Renal pelvis (tissue), 4 donors: ENCODE data around the gene CC2D2A. TPM values are rescaled to one million over a fixed set of nuclear protein-coding genes. Genes with fewer than 3 reads are reported as not detected.

Experiments
- DNase-seq: peaks from one replicate; pipeline ENCODE4 v3.0.0-alpha.2; 2013
- polyA plus RNA-seq, 3 donors: library from polyadenylated mRNA; unstranded; fragments of 120-200 nt; gene quantifications; one replicate each; pipeline ENCODE4 v1.2.1, GENCODE V29; 2013; ENCODE audit not compliant: insufficient read length in 3 of 3

Gene CC2D2A
- polyA plus RNA-seq, 3 donors: 48.1 to 58.4 (median 49.0) TPM

- DNase-seq: no peak
Measured at GRCh38 chr4:15455290-15455689, 14.4 kb upstream of the CC2D2A start.

- DNase-seq: peak; percentile 61
Measured at GRCh38 chr4:15457406-15458201, 12.1 kb upstream of the CC2D2A start.

GRCh38 chr4:15458616-15459015 lies 11.1 kb upstream of the CC2D2A start:
- no peak for DNase-seq

GRCh38 chr4:15459706-15460105 lies 10.0 kb upstream of the CC2D2A start:
- no peak for DNase-seq

GRCh38 chr4:15466596-15466995 lies 3.1 kb upstream of the CC2D2A start:
- no peak for DNase-seq

GRCh38 chr4:15470128-15470475 lies 420 bp downstream of the CC2D2A start:
- DNase-seq: no peak

- no peak for DNase-seq
Measured at GRCh38 chr4:15476396-15476795, 6.7 kb downstream of the CC2D2A start.

- no peak for DNase-seq
Measured at GRCh38 chr4:15478724-15479088, 9.0 kb downstream of the CC2D2A start.

GRCh38 chr4:15479089-15479912 lies 9.6 kb downstream of the CC2D2A start:
- peak; percentile 92 for DNase-seq

- no peak for DNase-seq
Measured at GRCh38 chr4:15479913-15480185, 10.2 kb downstream of the CC2D2A start.

GRCh38 chr4:15481961-15482745 lies 12.5 kb downstream of the CC2D2A start:
- DNase-seq: no peak

- no peak for DNase-seq
Measured at GRCh38 chr4:15482842-15483241, 13.2 kb downstream of the CC2D2A start.

GRCh38 chr4:15488136-15488535 lies 18.5 kb downstream of the CC2D2A start:
- no peak for DNase-seq

GRCh38 chr4:15488658-15489470 lies 19.2 kb downstream of the CC2D2A start:
- no peak for DNase-seq

- DNase-seq: no peak
Measured at GRCh38 chr4:15489551-15489950, 19.9 kb downstream of the CC2D2A start.

- DNase-seq: no peak
Measured at GRCh38 chr4:15493411-15493810, 23.7 kb downstream of the CC2D2A start.

GRCh38 chr4:15495621-15496020 lies 25.9 kb downstream of the CC2D2A start:
- no peak for DNase-seq

GRCh38 chr4:15498356-15498755 lies 28.7 kb downstream of the CC2D2A start:
- DNase-seq: no peak

- no peak for DNase-seq
Measured at GRCh38 chr4:15500701-15501100, 31.0 kb downstream of the CC2D2A start.

- DNase-seq: no peak
Measured at GRCh38 chr4:15501941-15502340, 32.3 kb downstream of the CC2D2A start.

GRCh38 chr4:15502384-15502783 lies 32.7 kb downstream of the CC2D2A start:
- no peak for DNase-seq

- DNase-seq: no peak
Measured at GRCh38 chr4:15504041-15504440, 34.4 kb downstream of the CC2D2A start.
